Ascending aorta (tissue), 2 donors: ENCODE data around the gene PNPO. TPM values are rescaled to one million over a fixed set of nuclear protein-coding genes. Genes with fewer than 3 reads are reported as not detected.
"Not testable (repeated sequence)": the region's sequence is repeated elsewhere in the genome, so short reads cannot be mapped to it uniquely, and the experiment has no call there.

ENCODE experiments used
- DNase-seq, 2 donors: peaks; one replicate each; pipeline ENCODE4 v3.0.0-alpha.2; 2019; ENCODE audit warnings: low spot score in 2 of 2
- H3K27ac ChIP-seq, 2 donors: fragments of 200-600 bp; sonication (generic); one replicate each; pipeline ENCODE4 v1.5.1; 2016 to 2017; ENCODE audit warnings: mild to moderate bottlenecking in 1 of 2
- H3K27me3 ChIP-seq: fragments of 200-600 bp; sonication (generic); one replicate; pipeline ENCODE4 v1.5.1; 2017
- H3K36me3 ChIP-seq, 2 donors: fragments of 200-600 bp; sonication (generic); one replicate each; pipeline ENCODE4 v1.5.1; 2016
- H3K4me1 ChIP-seq, 2 donors: fragments of 200-600 bp; sonication (generic); one replicate each; pipeline ENCODE4 v1.5.1; 2016 to 2017; ENCODE audit warnings: mild to moderate bottlenecking in 1 of 2
- H3K4me3 ChIP-seq, 2 donors: fragments of 200-600 bp; sonication (generic); one replicate each; pipeline ENCODE4 v1.5.1; 2016 to 2017; ENCODE audit warnings: mild to moderate bottlenecking in 1 of 2
- H3K9me3 ChIP-seq, 2 donors: fragments of 200-600 bp; sonication (generic); one replicate each; pipeline ENCODE4 v1.5.1; 2016
- CTCF ChIP-seq, 3 experiments: fragments of 200-600 bp in 2 of 3; fragments of 450-650 bp in 1 of 3; sonication (generic) in 2 of 3; IDR thresholded peaks; one replicate each; pipeline ENCODE4 v1.5.1; 2016 to 2019; ENCODE audit warnings: antibody characterized with exemption in 3 of 3, mild to moderate bottlenecking in 1 of 3, moderate library complexity in 1 of 3
- intact Hi-C: fragments of 100-400 bp; cut with DNase I; formaldehyde crosslinking; loops from one replicate; pipeline ENCODE4 v1.15.1; 2023
- total RNA-seq: library from RNA; depleted of rRNA; stranded (reverse); fragments of >200 nt; gene quantifications from one replicate; pipeline ENCODE4 v1.1.0, GENCODE V29; 2016

PNPO gene
- total RNA-seq, 1 donor from 2014 or later: 36.7 TPM

- Histone ChIP-seq H3K27me3 (no peaks in the 10 kb centered on the region), H3K27ac (no peak overlapping the region)
Observed at GRCh38 chr17:47987240-47987835, 46.0 kb downstream of the PNPO start.

GRCh38 chr17:47988445-47988844, 47.1 kb downstream of the PNPO start:
- H3K27ac ChIP-seq, H3K9me3 ChIP-seq, H3K36me3 ChIP-seq, DNase-seq, H3K4me3 ChIP-seq, intact Hi-C loops, H3K27me3 ChIP-seq, H3K4me1 ChIP-seq: not testable (repeated sequence)

More at GRCh38 chr17:47987240-47987835, 46.0 kb downstream of the PNPO start:
- intact Hi-C loops: no loop called here
- DNase-seq: no peak
- H3K4me1 ChIP-seq: peaks cover 0 to 3% of the 10 kb centered on the region in 2 donors
- no peak overlapping the region for H3K4me3 ChIP-seq
- no peaks in the 10 kb centered on the region for H3K9me3 ChIP-seq
- no peak for TF ChIP-seq CTCF (IDR thresholded peaks at IDR 0.05)
- H3K36me3 ChIP-seq: peaks cover 3 to 6% of the 10 kb centered on the region in 2 donors

GRCh38 chr17:47989159-47989558, 47.8 kb downstream of the PNPO start:
- no peaks in the 10 kb centered on the region for H3K9me3 ChIP-seq
- no peaks in the 10 kb centered on the region for H3K36me3 ChIP-seq
- no peak for DNase-seq
- intact Hi-C loops: no loop called here
- H3K4me3 ChIP-seq: no peak overlapping the region
- no peaks in the 10 kb centered on the region for H3K27me3 ChIP-seq
- H3K27ac ChIP-seq: no peak overlapping the region
- peaks cover 0 to 3% of the 10 kb centered on the region in 2 donors for H3K4me1 ChIP-seq
- no peak for TF ChIP-seq CTCF (IDR thresholded peaks at IDR 0.05)

- TF ChIP-seq CTCF (IDR thresholded peaks at IDR 0.05): no peak
- DNase-seq: no peak
- intact Hi-C loops: loop anchor here (5.0 kb wide), 1 partner anchor 928 kb away; no protein-coding TSS in a partner anchor
- Histone ChIP-seq H3K36me3 (no peaks in the 10 kb centered on the region), H3K9me3 (no peaks in the 10 kb centered on the region), H3K4me3 (no peak overlapping the region), H3K27me3 (no peaks in the 10 kb centered on the region), H3K4me1 (peaks cover 0 to 3% of the 10 kb centered on the region in 2 donors), H3K27ac (no peak overlapping the region)
Observed at GRCh38 chr17:47989700-47990099, 48.3 kb downstream of the PNPO start.

- TF ChIP-seq CTCF (IDR thresholded peaks at IDR 0.05): no peak
- Histone ChIP-seq H3K27me3 (no peaks in the 10 kb centered on the region), H3K4me1 (peaks cover 0 to 3% of the 10 kb centered on the region in 2 donors), H3K36me3 (no peaks in the 10 kb centered on the region), H3K4me3 (no peak overlapping the region), H3K9me3 (no peaks in the 10 kb centered on the region), H3K27ac (no peak overlapping the region)
- no peak for DNase-seq
- intact Hi-C loops: loop anchor here (5.0 kb wide), 1 partner anchor 926 kb away; no protein-coding TSS in a partner anchor
Observed at GRCh38 chr17:47990962-47991731, 49.8 kb downstream of the PNPO start.

- no peak overlapping the region for H3K27ac ChIP-seq
- no peak for TF ChIP-seq CTCF (IDR thresholded peaks at IDR 0.05)
- no peak overlapping the region for H3K4me3 ChIP-seq
- DNase-seq: no peak
- no peaks in the 10 kb centered on the region for H3K36me3 ChIP-seq
- intact Hi-C loops: loop anchor here (5.0 kb wide), 1 partner anchor 925 kb away; no protein-coding TSS in a partner anchor
- no peaks in the 10 kb centered on the region for H3K9me3 ChIP-seq
- H3K4me1 ChIP-seq: peaks cover 0 to 3% of the 10 kb centered on the region in 2 donors
- no peaks in the 10 kb centered on the region for H3K27me3 ChIP-seq
Observed at GRCh38 chr17:47992216-47992615, 50.8 kb downstream of the PNPO start.
